ENCODE results near the gene PRAMEF18.
"Not testable (repeated sequence)": the region's sequence is repeated elsewhere in the genome, so short reads cannot be mapped to it uniquely, and the experiment has no call there.

DNA sequence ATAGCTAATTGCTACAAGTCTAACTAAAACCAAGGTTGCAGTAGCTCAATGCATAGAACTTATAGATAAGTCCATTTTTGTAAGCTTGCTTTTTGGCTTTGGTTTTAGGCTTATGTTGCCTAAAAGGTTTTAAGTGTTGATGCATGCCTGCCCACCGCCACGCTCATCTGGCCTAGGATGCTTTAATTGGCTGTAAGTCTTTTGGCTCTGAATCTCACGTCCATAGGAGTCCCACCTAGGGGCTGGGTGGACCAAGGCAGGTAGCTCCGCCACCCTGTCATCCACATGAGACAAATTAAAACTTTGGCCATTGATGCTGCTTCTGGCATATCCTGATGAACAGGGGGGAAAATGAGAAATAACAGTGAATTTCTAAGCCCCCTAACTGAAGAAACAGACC lies 11.6 kb upstream of the PRAMEF18 start:
- not testable (repeated sequence) for TF ChIP-seq POLR2AphosphoS5 (IDR thresholded peaks at IDR 0.05; ENCODE audit: borderline replicate concordance, low read depth, low read length); EZH2 (IDR thresholded peaks at IDR 0.05); FOXP2 (optimal IDR thresholded peaks at IDR 0.05; ENCODE audit: control extremely low read depth, extremely low read length, insufficient read depth)

All from SK-N-MC (cell line).